Gastroesophageal sphincter (tissue), 4 donors: ENCODE measurements around the gene COL26A1. TPM values are rescaled to one million over a fixed set of nuclear protein-coding genes. Genes with fewer than 3 reads are reported as not detected.
"Not testable (repeated sequence)": the region's sequence is repeated elsewhere in the genome, so short reads cannot be mapped to it uniquely, and the experiment has no call there.

Experiments
- ATAC-seq: fragments of 150-250 bp; one replicate; pipeline ENCODE4 v1.9.1; 2016; ENCODE audit warnings: mild to moderate bottlenecking, moderate library complexity
- H3K27ac ChIP-seq, 4 donors: fragments of 200-600 bp; sonication (generic) in 3 of 4; 1 replicate in 3 of 4; 2 replicates in 1 of 4; pipeline ENCODE4 v1.5.1; 2016 to 2019
- H3K27me3 ChIP-seq: fragments of 200-600 bp; sonication (generic); one replicate; pipeline ENCODE4 v1.5.1; 2019
- H3K36me3 ChIP-seq, 2 donors: fragments of 200-600 bp; sonication (generic); one replicate each; pipeline ENCODE4 v1.5.1; 2019; ENCODE audit warnings: control low read depth in 1 of 2
- H3K4me1 ChIP-seq, 3 donors: fragments of 200-600 bp; sonication (generic); 1 replicate in 2 of 3; 2 replicates in 1 of 3; pipeline ENCODE4 v1.5.1; 2016 to 2019; ENCODE audit warnings: control low read depth in 2 of 3
- H3K4me3 ChIP-seq, 2 donors: fragments of 200-600 bp; sonication (generic); one replicate each; pipeline ENCODE4 v1.5.1; 2019; ENCODE audit warnings: mild to moderate bottlenecking in 1 of 2, moderate library complexity in 1 of 2
- H3K9me3 ChIP-seq, 3 donors: fragments of 200-600 bp; sonication (generic); one replicate each; pipeline ENCODE4 v1.5.1; 2017 to 2019; ENCODE audit warnings: control low read depth in 2 of 3
- EP300 ChIP-seq: sonication (generic); formaldehyde crosslinking; IDR thresholded peaks from one replicate; pipeline ENCODE4 v1.6.1; 2017; ENCODE audit warnings: antibody characterized with exemption, mild to moderate bottlenecking
- POLR2A ChIP-seq, 2 donors: fragments of 450-650 bp; IDR thresholded peaks; one replicate each; pipeline ENCODE4 v1.6.1; 2017; ENCODE audit warnings: antibody characterized with exemption in 2 of 2, mild to moderate bottlenecking in 2 of 2, moderate library complexity in 1 of 2
- POLR2AphosphoS5 ChIP-seq: sonication (generic); formaldehyde crosslinking; IDR thresholded peaks from one replicate; pipeline ENCODE4 v1.6.1; 2017; ENCODE audit warnings: antibody characterized with exemption
- WGBS, 2 donors: methylation state at CpG; one replicate each; pipeline ENCODE4 v1.1.5; 2018; ENCODE audit warnings: low coverage in 1 of 2; 5-methylcytosine and 5-hydroxymethylcytosine counted together
- total RNA-seq, 4 donors: library from RNA; depleted of rRNA; stranded (reverse); fragments of >200 nt; gene quantifications; one replicate each; pipeline ENCODE4 v1.1.0, GENCODE V29; 2016
- TF ChIP-seq, protein P1 (sequence below), 4 experiments: fragments of 200-600 bp in 2 of 4; fragments of 450-650 bp in 2 of 4; sonication (generic) in 1 of 4; IDR thresholded peaks; one replicate each; pipeline ENCODE4 v1.5.1; 2017 to 2019; ENCODE audit warnings: antibody characterized with exemption in 4 of 4, mild to moderate bottlenecking in 2 of 4, moderate library complexity in 2 of 4

The COL26A1 gene
- total RNA-seq, 4 donors from 2014 or later: not detected

DNA sequence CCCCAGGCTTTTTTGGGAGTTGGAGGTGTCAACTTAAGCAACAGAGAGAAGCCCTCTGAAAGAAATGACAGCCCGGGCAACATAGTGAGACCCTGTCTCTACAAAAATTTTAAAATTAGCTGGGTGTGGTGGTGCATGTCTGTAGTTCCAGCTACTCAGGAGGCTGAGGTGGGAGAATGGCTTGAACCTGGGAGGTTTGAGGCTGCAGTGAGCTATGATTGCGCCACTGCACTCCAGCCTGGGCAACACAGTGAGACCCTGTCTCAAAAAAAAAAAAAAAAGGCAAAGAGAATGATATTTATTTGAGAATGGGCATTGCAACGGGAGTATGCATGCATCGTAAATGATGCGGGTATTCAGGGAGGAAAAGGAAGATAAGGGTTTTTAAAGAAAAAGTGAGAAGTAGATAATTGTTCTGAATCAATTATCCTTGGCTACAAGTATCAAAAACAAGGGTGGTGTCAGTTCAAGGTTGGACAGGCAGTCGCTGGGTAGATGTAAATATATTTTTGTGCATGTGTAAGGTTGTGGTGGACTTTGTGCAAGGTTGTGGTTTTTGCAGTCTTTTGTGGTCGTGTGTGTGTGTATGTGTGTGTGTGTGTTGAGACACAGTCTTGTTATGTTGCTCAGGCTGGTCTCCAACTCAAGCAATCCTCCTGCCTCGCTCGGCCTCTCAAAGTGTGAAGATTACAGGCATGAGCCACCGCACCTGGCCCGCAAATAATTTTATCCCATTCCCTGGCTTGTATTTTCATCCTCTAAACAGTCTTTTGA is 65.6 kb downstream of the COL26A1 start:
- Histone ChIP-seq H3K27me3 (peaks cover 43% of the 10 kb centered on the region), H3K36me3 (no peaks in the 10 kb centered on the region), H3K4me3 (no peak overlapping the region), H3K9me3 (no peaks in the 10 kb centered on the region), H3K27ac (no peak overlapping the region), H3K4me1 (no peaks in the 10 kb centered on the region)
- 67 to 87% methylated on average over 9 to 10 of the region's 11 CpGs for WGBS, 2 donors
- ATAC-seq: no peak
- TF ChIP-seq POLR2AphosphoS5 (no peak), EP300 (no peak), POLR2A (IDR thresholded peaks at IDR 0.05) (no peak)
- TF ChIP-seq, protein P1, sequence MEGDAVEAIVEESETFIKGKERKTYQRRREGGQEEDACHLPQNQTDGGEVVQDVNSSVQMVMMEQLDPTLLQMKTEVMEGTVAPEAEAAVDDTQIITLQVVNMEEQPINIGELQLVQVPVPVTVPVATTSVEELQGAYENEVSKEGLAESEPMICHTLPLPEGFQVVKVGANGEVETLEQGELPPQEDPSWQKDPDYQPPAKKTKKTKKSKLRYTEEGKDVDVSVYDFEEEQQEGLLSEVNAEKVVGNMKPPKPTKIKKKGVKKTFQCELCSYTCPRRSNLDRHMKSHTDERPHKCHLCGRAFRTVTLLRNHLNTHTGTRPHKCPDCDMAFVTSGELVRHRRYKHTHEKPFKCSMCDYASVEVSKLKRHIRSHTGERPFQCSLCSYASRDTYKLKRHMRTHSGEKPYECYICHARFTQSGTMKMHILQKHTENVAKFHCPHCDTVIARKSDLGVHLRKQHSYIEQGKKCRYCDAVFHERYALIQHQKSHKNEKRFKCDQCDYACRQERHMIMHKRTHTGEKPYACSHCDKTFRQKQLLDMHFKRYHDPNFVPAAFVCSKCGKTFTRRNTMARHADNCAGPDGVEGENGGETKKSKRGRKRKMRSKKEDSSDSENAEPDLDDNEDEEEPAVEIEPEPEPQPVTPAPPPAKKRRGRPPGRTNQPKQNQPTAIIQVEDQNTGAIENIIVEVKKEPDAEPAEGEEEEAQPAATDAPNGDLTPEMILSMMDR (IDR thresholded peaks at IDR 0.05): no peak

DNA sequence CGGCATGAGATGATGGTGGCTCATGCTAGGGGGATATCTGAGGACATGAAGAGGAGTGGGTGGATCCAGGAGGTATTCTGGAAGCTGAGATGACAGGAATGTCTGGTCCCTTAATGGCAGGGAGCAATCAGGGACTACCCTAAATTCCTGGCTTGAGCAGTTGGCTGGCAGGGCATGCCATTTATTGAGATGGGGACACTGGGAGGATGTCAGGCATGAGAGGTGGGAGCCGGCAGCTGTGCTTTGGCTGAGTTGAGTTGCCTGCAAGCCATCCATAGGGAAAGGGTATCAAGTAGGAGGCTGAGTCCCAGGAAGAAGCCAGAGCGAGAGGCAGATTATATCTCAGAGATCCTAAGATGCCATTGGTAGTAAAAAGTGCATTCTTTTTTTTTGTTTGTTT is 69.6 kb downstream of the COL26A1 start:
- whole genome bisulfite sequencing, 2 donors: 100% methylated on average over 2 of the region's 3 CpGs
- Histone ChIP-seq H3K36me3 (no peaks in the 10 kb centered on the region), H3K4me1 (no peaks in the 10 kb centered on the region), H3K9me3 (no peaks in the 10 kb centered on the region), H3K27ac (no peak overlapping the region), H3K27me3 (peaks cover 65% of the 10 kb centered on the region), H3K4me3 (no peak overlapping the region)
- TF ChIP-seq, protein P1 (IDR thresholded peaks at IDR 0.05): no peak
- no peak for ATAC-seq

DNA sequence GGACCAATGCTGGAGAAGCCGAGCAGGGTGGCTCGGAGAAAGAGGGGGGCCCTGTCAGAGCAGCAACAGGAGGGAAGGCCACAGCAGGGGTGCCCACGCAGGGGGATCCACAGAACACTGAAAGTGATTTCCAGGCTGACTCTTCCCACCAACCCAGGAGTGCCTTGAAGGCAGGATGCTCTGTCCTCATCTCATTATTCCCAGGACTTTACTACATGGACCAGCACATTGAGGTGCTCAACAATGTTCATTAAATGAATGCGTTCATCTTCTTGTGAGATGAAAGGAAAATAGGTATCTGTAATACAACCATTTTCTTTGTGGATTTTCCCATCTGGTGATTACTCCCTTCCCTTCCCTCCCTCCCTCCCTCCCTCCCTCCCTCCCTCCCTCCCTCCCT is 71.0 kb downstream of the COL26A1 start:
- Histone ChIP-seq H3K36me3 (no peaks in the 10 kb centered on the region), H3K4me3 (no peak overlapping the region), H3K9me3 (no peaks in the 10 kb centered on the region), H3K4me1 (no peaks in the 10 kb centered on the region), H3K27ac (no peak overlapping the region), H3K27me3 (peaks cover 75% of the 10 kb centered on the region)
- WGBS, 2 donors: 79 to 94% methylated on average over 3 to 4 of the region's 4 CpGs
- TF ChIP-seq EP300 (no peak), POLR2A (IDR thresholded peaks at IDR 0.05) (no peak), POLR2AphosphoS5 (no peak)
- no peak for ATAC-seq

DNA sequence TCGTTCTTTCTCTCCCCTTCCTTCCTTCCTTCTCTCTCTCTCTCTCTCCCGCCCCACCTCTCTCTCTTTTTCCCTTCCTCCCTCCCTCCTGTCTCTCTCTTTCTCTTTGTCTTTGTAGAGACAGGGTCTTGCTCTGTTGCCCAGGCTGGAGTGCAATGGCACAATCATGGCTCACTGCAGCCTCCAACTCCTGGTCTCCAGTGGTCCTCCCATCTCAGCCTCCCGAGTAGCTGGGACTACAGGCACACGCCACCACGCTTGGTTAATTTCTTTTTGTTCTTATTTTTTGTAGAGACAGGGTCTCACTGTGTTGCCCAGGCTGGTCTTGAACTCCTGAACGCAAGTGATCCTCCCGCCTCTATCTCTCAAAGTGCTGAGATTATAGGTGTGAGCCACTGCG is 71.5 kb downstream of the COL26A1 start:
- peaks cover 80% of the 10 kb centered on the region for H3K27me3 ChIP-seq
- H3K4me3 ChIP-seq, H3K4me1 ChIP-seq, H3K27ac ChIP-seq, H3K36me3 ChIP-seq, ATAC-seq, H3K9me3 ChIP-seq: not testable (repeated sequence)
- WGBS, 2 donors: 87% methylated on average over 3 to 7 of the region's 8 CpGs

DNA sequence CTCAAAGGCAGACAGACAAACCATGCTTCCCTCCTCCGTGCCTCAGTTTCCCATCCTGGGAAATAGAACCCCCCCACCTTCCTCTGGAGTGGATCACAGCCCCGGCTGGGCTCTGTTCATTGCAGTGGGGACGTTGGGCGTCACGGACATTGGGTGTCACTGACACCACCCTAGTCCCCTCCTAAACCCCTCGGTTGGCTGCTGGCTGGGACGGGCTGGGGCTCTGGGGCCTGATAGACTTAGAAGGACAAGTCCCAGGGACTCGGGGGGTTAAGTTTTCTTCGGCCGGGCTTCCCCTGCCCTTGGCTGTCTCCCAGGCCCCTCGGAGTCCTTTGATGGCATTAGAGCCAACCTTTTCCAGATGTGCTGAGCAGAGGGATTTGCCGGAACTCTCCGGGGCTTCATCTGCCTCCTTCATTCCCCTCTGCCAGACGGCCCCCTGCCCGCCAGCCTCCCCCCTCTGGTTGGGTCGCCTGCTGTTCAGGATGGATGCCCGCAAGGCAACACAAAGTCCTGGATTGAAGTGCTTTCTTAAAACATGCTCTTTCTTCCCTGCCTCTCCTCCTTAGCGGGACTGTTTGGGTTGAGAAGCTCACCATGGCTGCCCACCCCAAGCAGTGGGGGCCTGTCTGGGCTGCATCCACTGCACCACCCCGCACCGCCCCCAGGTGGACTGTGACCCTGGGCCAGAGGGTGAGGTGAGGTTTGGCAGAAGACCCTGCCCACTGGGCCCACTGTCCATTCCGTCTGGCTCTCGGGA is 73.0 kb downstream of the COL26A1 start:
- H3K4me3 ChIP-seq: no peak overlapping the region
- no peaks in the 10 kb centered on the region for H3K4me1 ChIP-seq
- no peaks in the 10 kb centered on the region for H3K9me3 ChIP-seq
- peaks cover 82% of the 10 kb centered on the region for H3K27me3 ChIP-seq
- ATAC-seq: no peak
- H3K27ac ChIP-seq: no peak overlapping the region
- no peaks in the 10 kb centered on the region for H3K36me3 ChIP-seq
- 25 to 45% methylated on average over 2 to 8 of the region's 22 CpGs for WGBS, 2 donors
- TF ChIP-seq POLR2A (IDR thresholded peaks at IDR 0.05): no peak
- TF ChIP-seq, protein P1 (IDR thresholded peaks at IDR 0.05): no peak

DNA sequence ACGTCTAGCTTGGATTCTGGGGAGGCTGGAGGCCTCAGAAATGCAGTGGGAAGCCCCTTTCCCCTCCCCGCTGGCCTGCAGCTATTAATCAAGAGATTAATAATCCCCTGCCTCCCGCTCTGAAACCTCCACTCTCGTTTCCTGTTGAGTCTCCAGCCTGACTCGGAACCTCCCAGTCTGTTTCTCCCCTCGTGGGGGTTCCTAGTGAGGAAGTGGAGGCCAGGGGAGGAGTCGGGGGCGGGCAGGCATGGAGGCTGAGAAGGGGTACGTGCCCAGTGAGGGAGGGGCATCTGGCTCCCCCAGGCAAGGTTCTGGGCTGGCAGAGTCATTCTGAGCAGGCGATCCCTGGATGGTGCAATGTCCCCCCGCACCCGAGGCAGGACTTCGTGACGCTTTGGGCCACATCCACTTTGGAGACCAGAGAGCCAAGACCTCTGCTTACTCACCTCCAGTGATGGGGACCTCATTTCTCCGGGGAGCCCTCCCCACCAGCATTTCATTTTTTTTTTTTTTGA is 73.6 kb downstream of the COL26A1 start:
- no peaks in the 10 kb centered on the region for H3K4me1 ChIP-seq
- H3K36me3 ChIP-seq: no peaks in the 10 kb centered on the region
- no peak for TF ChIP-seq POLR2AphosphoS5
- no peak for TF ChIP-seq EP300
- TF ChIP-seq POLR2A (IDR thresholded peaks at IDR 0.05): no peak
- TF ChIP-seq, protein P1 (IDR thresholded peaks at IDR 0.05): no peak
- H3K4me3 ChIP-seq: no peak overlapping the region
- no peak overlapping the region for H3K27ac ChIP-seq
- no peaks in the 10 kb centered on the region for H3K9me3 ChIP-seq
- 17 to 48% methylated on average over 1 to 3 of the region's 15 CpGs for WGBS, 2 donors
- no peak for ATAC-seq
- peaks cover 79% of the 10 kb centered on the region for H3K27me3 ChIP-seq
